Stimulated activated CD8-positive, alpha-beta memory T cell treated with anti-CD3 and anti-CD28 coated beads, Interleukin-12 subunit alpha, Interleukin-12 subunit beta, amount 100 ng/mL, for 24 hours (primary cell): ENCODE results near the gene SMC6.
A peak's percentile ranks its signal among the peaks of the same experiment; 100 is the strongest.

Source experiments
- DNase-seq: peaks from one replicate; pipeline ENCODE4 v3.0.0-alpha.2; 2020; ENCODE audit errors: extremely low read depth

Gene SMC6

GRCh38 chr2:17753803-17754663 lies at the start of gene SMC6, which contains the start of gene GEN1:
SMC6 (minus strand) TSS chr2:17753810; CDS start chr2:17745946, 7,864 bp downstream.
GEN1 (plus strand) TSS chr2:17754138; CDS start chr2:17759944, 5,806 bp downstream.
- DNase-seq: peak; percentile 78

- no peak for DNase-seq
These were observed 47.3 kb upstream of the SMC6 start for GRCh38 chr2:17800693-17801458.

GRCh38 chr2:17800219-17800618 lies 46.6 kb upstream of the SMC6 start:
- no peak for DNase-seq

- DNase-seq: no peak
These were observed 45.9 kb upstream of the SMC6 start for GRCh38 chr2:17799301-17800120.

GRCh38 chr2:17798338-17798737 lies 44.7 kb upstream of the SMC6 start:
- DNase-seq: no peak

GRCh38 chr2:17795309-17795708 lies 41.7 kb upstream of the SMC6 start:
- no peak for DNase-seq

- DNase-seq: no peak
These were observed 40.3 kb upstream of the SMC6 start for GRCh38 chr2:17793803-17794354.

- DNase-seq: no peak
These were observed 39.7 kb upstream of the SMC6 start for GRCh38 chr2:17793296-17793695.

- DNase-seq: no peak
These were observed 38.9 kb upstream of the SMC6 start for GRCh38 chr2:17792515-17792914.

- no peak for DNase-seq
These were observed 38.2 kb upstream of the SMC6 start for GRCh38 chr2:17791817-17792130.

- DNase-seq: no peak
These were observed 37.7 kb upstream of the SMC6 start for GRCh38 chr2:17791121-17791816.

GRCh38 chr2:17790536-17790935 lies 36.9 kb upstream of the SMC6 start:
- DNase-seq: no peak

GRCh38 chr2:17788773-17789172 lies 35.2 kb upstream of the SMC6 start:
- DNase-seq: no peak

GRCh38 chr2:17786727-17787126 lies 33.1 kb upstream of the SMC6 start:
- DNase-seq: no peak

GRCh38 chr2:17781482-17781881 lies 27.9 kb upstream of the SMC6 start:
- no peak for DNase-seq

GRCh38 chr2:17780546-17780945 lies 26.9 kb upstream of the SMC6 start:
- no peak for DNase-seq

- DNase-seq: no peak
These were observed 18.9 kb upstream of the SMC6 start for GRCh38 chr2:17772532-17772931.

GRCh38 chr2:17771956-17772355 lies 18.3 kb upstream of the SMC6 start:
- no peak for DNase-seq

GRCh38 chr2:17768894-17769293 lies 15.3 kb upstream of the SMC6 start:
- no peak for DNase-seq

- no peak for DNase-seq
These were observed 11.8 kb upstream of the SMC6 start for GRCh38 chr2:17765398-17765797.

GRCh38 chr2:17763641-17764333 lies 10.2 kb upstream of the SMC6 start:
- DNase-seq: no peak
